Fibroblast of mammary gland (primary cell): ENCODE data around the gene OR5H14.

Experiments
- DNase-seq: peaks from one replicate; pipeline ENCODE4 v3.0.0-alpha.2; 2010; ENCODE audit warnings: low read depth
- H3K4me3 ChIP-seq: 2 replicates; pipeline ENCODE4 v1.5.1; 2011; ENCODE audit warnings: low read depth, mild to moderate bottlenecking, low read length, moderate library complexity; ENCODE audit not compliant: control insufficient read depth
- CTCF ChIP-seq: conservative IDR thresholded peaks from 2 replicates; pipeline ENCODE4 v1.5.1; 2011; ENCODE audit warnings: low read depth, low read length, inconsistent platforms; ENCODE audit not compliant: control insufficient read depth, insufficient read depth

The OR5H14 gene

GRCh38 chr3:98199020-98199419 lies 51.7 kb downstream of the OR5H14 start:
- no peak overlapping the region for H3K4me3 ChIP-seq
- TF ChIP-seq CTCF = no peak
- no peak for DNase-seq
